Osteocyte (in vitro differentiated cells): ENCODE measurements around the gene EGLN2. TPM values are rescaled to one million over a fixed set of nuclear protein-coding genes. Genes with fewer than 3 reads are reported as not detected.
"Not testable (repeated sequence)": the region's sequence is repeated elsewhere in the genome, so short reads cannot be mapped to it uniquely, and the experiment has no call there.

ENCODE experiments used
- DNase-seq: peaks from one replicate; pipeline ENCODE4 v3.0.0; 2021; ENCODE audit warnings: mixed read lengths; ENCODE audit not compliant: unreplicated experiment; ENCODE audit errors: extremely low spot score
- H3K27ac Mint-ChIP-seq: one replicate; pipeline ENCODE4 v1.8.0; 2021; ENCODE audit warnings: mild to moderate bottlenecking, mixed read lengths; ENCODE audit not compliant: unreplicated experiment
- H3K27me3 Mint-ChIP-seq: one replicate; pipeline ENCODE4 v1.8.0; 2021; ENCODE audit warnings: mixed read lengths; ENCODE audit not compliant: unreplicated experiment
- H3K36me3 Mint-ChIP-seq: one replicate; pipeline ENCODE4 v1.8.0; 2021; ENCODE audit warnings: mixed read lengths; ENCODE audit not compliant: unreplicated experiment
- H3K4me1 Mint-ChIP-seq: one replicate; pipeline ENCODE4 v1.8.0; 2021; ENCODE audit warnings: mixed read lengths; ENCODE audit not compliant: unreplicated experiment
- H3K4me3 Mint-ChIP-seq: one replicate; pipeline ENCODE4 v1.8.0; 2021; ENCODE audit warnings: mild to moderate bottlenecking, moderate library complexity, mixed read lengths; ENCODE audit not compliant: unreplicated experiment
- H3K9me3 Mint-ChIP-seq: one replicate; pipeline ENCODE4 v1.8.0; 2021; ENCODE audit warnings: mixed read lengths; ENCODE audit not compliant: unreplicated experiment
- total RNA-seq: library from RNA; stranded (reverse); gene quantifications from 2 replicates; pipeline ENCODE4 v1.2.1, GENCODE V29; 2021
- TF ChIP-seq, protein P1 (sequence below): fragments of 200-600 bp; sonication (generic); IDR thresholded peaks from 2 replicates; pipeline ENCODE4 v1.5.0; 2021; ENCODE audit warnings: antibody characterized with exemption, mild to moderate bottlenecking, moderate library complexity

Gene EGLN2
- total RNA-seq, 1 donor from 2014 or later: 104 TPM

DNA sequence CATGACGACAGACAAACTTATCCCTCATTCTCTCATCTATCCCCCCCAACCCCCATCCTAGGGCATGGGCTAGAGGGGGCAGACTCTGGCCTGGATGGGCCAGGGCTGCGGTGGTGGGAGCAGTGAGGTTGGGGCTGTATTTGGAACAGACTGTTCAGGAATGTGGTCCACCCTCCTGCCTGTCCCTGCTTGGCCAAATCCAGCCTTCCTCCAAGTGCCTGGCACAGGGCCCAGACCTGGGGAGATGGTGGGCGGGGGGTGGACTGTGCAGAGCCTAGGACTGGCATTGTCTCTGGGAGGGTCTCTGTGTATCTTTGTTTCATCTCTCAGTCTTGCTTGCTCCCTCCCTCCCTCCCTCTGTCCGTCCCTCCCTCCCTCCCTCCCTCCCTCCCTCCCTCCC lies 14.2 kb downstream of the EGLN2 start:
- Mint-ChIP-seq H3K4me1 (peaks cover 56% of the 10 kb centered on the region), H3K36me3 (peaks cover 2% of the 10 kb centered on the region), H3K27ac (peak overlapping the region; percentile 87), H3K4me3 (no peak overlapping the region), H3K9me3 (no peaks in the 10 kb centered on the region), H3K27me3 (peaks cover 7% of the 10 kb centered on the region)
- TF ChIP-seq, protein P1, sequence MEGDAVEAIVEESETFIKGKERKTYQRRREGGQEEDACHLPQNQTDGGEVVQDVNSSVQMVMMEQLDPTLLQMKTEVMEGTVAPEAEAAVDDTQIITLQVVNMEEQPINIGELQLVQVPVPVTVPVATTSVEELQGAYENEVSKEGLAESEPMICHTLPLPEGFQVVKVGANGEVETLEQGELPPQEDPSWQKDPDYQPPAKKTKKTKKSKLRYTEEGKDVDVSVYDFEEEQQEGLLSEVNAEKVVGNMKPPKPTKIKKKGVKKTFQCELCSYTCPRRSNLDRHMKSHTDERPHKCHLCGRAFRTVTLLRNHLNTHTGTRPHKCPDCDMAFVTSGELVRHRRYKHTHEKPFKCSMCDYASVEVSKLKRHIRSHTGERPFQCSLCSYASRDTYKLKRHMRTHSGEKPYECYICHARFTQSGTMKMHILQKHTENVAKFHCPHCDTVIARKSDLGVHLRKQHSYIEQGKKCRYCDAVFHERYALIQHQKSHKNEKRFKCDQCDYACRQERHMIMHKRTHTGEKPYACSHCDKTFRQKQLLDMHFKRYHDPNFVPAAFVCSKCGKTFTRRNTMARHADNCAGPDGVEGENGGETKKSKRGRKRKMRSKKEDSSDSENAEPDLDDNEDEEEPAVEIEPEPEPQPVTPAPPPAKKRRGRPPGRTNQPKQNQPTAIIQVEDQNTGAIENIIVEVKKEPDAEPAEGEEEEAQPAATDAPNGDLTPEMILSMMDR: no peak
- no peak for DNase-seq

DNA sequence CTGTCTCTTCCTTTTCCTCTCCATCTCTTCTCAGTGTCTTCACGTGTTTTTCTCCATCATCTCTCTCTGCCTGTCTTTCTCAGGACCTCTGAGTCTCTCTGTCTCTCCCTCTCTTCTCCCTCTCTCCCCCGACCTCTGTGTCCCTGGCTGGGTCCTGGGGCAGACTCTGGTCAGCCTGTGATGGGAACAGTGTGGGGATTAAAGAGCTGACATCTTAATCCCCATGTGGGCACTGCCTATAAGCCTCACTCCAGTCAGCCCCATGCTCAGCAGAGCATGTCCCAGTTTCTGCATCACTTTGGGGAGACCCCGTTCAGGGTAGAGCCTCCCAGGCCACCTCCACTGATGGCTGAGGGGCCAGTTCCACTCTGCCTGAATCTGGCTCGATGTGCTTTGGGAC lies 16.2 kb downstream of the EGLN2 start:
- no peaks in the 10 kb centered on the region for H3K9me3 Mint-ChIP-seq
- H3K27me3 Mint-ChIP-seq: peaks cover 7% of the 10 kb centered on the region
- TF ChIP-seq, protein P1: no peak
- DNase-seq: no peak
- H3K27ac Mint-ChIP-seq: no peak overlapping the region
- peaks cover 64% of the 10 kb centered on the region for H3K4me1 Mint-ChIP-seq
- H3K36me3 Mint-ChIP-seq: no peaks in the 10 kb centered on the region
- no peak overlapping the region for H3K4me3 Mint-ChIP-seq

DNA sequence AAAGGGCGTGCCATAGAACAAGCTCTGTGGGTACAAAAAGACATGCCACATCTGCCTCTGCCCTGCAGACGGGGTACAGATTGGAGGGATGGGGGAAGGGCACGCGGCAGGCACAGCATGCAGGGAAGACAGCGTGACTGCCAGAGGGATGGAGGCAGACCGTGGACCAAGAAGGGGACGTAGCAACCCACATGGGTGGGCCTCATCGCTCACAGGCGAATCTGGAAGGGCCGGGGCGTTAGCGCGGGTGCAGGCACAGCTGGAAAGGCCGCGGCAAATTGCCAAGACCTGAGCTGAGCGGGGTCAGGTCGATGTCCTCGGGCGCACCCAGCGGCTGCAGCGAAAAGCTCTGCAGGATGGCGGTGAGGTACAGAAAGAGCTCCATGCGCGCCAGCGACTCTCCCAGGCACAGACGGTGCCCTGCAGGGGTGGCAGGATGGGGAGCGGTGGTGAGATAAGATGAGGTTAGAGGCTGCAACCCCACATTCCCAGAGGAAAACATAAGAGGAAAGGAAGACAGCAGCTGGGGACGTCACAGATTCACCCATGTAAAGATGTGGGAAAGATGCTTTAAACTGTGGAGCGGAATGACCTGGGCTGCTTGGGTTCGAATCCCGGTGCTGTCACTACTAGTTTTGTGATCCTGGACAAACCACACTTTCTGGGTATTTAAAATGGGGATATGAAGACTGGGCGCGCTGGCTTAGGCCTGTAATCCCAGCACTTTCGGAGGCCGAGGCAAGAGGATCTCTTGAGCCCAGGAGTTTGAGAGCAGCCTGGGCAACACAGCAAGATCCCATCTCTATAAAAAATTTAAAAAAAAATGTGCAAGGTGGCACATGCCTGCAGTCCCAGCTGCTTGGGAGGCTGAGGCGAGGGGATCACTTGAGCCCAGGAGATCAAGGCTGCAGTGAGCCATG lies 19.7 kb downstream of the EGLN2 start:
- H3K9me3 Mint-ChIP-seq, H3K27me3 Mint-ChIP-seq, DNase-seq, H3K36me3 Mint-ChIP-seq: not testable (repeated sequence)
- Mint-ChIP-seq H3K27ac (peak overlapping the region; percentile 59), H3K4me1 (peaks cover 36% of the 10 kb centered on the region), H3K4me3 (peak overlapping the region; percentile 62)
- TF ChIP-seq, protein P1: peak; percentile 10

DNA sequence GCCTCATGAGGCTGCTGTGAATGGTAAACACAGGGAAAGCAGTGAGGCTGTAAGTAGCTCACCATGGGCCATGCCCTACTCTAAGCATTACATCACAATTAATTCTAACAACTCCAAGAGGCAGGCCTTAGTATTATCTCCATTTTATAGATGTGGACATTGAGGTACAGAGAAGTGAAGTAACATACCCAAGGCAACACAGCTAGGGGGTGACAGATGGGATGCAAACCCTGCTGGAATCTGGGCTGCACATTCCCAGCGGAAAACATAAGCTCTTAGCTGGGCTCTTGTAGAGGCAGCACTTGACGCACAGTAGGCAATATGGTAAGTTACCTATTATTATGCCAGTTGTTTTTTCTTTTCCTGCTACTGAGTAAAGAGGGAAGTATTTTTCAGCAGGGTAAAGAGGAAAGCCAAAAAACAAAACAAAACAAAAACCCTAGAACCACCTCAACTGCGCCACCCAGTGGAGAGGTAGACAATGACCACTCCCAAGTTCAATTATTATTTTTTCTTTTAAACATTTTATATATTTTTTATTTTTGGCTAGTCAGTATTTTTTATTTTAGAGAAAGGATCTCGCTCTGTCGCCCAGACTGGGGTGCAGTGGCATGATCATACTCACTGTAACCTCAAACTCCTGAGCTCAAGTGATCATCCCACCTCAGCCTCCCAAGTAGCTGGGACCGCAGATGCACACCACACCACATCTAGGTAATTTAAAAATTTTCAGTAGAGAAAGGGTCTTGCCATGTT lies 20.7 kb downstream of the EGLN2 start:
- not testable (repeated sequence) for DNase-seq

More for the DNA sequence above, 20.7 kb downstream of the EGLN2 start:
- not testable (repeated sequence) for H3K36me3 Mint-ChIP-seq, H3K27me3 Mint-ChIP-seq, H3K9me3 Mint-ChIP-seq, H3K4me3 Mint-ChIP-seq, H3K27ac Mint-ChIP-seq
- TF ChIP-seq, protein P1: peak; percentile 82
- peaks cover 30% of the 10 kb centered on the region for H3K4me1 Mint-ChIP-seq
